HG03565 (cell line): ENCODE results near the gene CD151.

Experiments
- ATAC-seq: cut with Tn5 transposase; IDR thresholded peaks from one replicate; pipeline ENCODE4 v1.9.1; 2021; ENCODE audit warnings: mild to moderate bottlenecking, moderate library complexity; ENCODE audit not compliant: unreplicated experiment

Gene CD151

DNA sequence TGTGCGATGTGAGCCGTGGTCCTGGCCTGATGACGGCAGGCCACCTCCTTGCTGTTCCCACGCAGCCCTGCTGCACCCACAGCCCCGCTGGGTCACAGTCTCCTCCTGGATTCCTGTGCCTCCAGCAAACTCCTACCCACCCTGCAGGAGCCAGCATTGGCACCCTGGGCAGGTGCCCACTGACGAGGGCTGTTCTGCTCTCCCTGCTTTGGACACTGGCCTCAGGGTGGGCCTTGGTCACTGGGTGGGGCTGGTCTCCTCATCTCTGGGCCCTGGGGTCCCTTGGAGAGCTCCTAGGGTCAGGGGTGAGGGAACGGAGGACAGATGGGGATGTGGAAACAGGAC is 22.6 kb downstream of the CD151 start:
- no peak for ATAC-seq

- no peak for ATAC-seq
Observed at GRCh38 chr11:855796-856195, 23.0 kb downstream of the CD151 start.

GRCh38 chr11:856397-856796 is 23.6 kb downstream of the CD151 start:
- no peak for ATAC-seq

- no peak for ATAC-seq
Observed at GRCh38 chr11:858053-858761, 25.5 kb downstream of the CD151 start.

DNA sequence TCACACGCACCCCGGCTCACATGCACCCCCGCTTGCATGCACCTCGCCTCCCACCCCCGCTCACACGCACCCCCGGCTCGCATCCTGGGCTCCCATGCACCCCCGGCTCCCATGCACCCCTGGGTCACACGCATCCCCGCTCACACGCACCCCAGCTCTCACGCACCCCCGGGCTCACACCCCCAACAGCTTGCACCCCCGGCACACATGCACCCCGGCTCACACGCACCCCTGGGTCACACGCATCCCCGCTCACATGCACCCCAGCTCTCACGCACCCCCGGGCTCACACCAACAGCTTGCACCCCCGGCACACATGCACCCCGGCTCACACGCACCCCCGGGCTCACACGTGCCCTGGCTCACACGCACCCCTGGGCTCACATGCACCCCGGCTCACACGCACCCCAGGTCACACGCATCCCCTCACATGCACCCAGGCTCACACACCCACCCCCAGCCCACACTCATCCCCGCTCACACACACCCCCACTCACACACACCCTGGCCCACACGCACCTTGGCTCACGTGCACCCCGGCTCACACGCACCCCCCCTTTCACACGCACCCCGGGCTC is 26.1 kb downstream of the CD151 start:
- no peak for ATAC-seq

- no peak for ATAC-seq
Observed at GRCh38 chr11:859394-860131, 26.8 kb downstream of the CD151 start.

DNA sequence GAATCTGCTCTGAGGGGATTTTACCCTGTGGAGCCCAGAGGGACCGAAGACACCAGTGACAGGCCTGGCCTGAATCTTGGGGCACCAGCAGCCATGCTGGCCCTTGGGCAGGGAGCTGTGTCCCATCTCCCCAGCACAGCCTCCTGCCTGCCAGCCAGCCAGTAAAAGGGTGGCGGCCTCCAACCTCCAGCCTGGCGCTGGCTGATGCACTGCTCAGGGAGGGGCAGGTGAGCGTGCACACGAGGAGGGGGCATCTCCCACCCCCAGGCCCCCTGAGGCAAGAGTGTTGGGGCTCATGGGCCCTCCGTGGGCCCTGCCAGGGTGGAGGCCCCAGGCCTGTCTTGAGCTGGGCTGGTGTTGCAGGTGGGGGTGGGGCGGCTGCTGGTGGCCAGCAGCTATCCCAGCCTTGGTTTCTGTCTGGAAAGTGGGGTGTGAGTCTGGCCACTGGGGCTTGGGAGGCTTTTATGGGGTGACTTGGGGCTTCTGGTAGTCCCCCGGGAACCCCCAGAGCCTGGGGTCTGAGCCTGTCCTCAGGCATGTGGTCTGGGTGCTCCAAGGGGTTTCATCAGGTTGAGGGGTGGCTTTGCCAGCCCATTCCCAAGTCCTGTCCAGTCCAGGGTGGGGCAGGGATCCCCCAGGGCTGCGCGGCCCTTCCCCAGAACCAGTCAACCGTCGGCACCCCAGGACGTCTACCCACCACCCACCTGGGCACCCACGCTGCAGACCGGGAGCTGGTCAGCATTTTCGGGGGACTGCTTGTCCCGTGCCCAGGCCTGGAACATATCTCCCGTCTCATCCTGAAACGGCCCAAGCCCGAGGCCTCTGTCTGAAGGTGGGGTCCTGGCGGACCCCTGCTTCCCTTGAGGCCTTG is 27.7 kb downstream of the CD151 start:
- no peak for ATAC-seq

- ATAC-seq = no peak
Observed at GRCh38 chr11:861105-861479, 28.3 kb downstream of the CD151 start.

DNA sequence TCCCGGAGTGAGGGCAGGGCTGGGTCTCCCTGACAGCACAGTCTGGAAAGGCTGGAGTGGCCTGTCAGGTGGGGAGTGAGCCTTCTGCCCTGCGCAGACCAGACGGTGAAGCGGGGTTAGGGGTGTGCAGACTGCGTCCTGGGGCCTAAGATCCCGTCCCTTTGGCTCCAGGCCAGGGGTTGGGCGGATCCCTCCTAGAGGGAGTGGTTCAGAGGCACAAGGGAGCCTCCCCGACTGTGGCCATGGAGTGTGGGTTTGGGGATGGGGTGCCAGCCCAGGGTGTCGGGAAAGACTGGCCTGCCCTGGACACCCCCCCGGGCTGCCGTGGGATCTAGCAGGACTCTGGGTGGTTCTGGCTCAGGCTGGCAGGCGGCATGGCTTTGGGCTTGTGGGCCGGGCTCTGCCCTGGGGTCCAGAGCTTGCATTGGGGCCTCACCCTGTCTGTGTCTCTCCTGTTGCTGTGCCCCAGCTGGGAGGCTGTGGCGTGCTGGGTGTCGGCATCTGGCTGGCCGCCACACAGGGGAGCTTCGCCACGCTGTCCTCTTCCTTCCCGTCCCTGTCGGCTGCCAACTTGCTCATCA is 29.4 kb downstream of the CD151 start:
- ATAC-seq = no peak

DNA sequence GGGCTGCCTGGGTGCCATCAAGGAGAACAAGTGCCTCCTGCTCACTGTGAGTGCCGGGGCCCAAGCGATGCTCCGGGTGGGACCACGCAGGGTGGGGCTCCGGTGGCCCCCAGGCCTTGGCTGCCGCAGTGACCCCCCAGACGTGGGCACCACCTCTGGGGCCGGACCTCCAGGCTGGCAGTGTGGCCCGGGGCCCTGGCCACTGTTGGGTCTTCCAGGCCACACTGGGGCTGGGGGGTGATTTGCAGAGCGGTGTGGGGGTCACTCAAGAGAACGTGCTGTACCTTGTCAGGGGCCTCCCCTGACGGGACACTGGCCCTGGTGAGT is 29.9 kb downstream of the CD151 start:
- no peak for ATAC-seq

DNA sequence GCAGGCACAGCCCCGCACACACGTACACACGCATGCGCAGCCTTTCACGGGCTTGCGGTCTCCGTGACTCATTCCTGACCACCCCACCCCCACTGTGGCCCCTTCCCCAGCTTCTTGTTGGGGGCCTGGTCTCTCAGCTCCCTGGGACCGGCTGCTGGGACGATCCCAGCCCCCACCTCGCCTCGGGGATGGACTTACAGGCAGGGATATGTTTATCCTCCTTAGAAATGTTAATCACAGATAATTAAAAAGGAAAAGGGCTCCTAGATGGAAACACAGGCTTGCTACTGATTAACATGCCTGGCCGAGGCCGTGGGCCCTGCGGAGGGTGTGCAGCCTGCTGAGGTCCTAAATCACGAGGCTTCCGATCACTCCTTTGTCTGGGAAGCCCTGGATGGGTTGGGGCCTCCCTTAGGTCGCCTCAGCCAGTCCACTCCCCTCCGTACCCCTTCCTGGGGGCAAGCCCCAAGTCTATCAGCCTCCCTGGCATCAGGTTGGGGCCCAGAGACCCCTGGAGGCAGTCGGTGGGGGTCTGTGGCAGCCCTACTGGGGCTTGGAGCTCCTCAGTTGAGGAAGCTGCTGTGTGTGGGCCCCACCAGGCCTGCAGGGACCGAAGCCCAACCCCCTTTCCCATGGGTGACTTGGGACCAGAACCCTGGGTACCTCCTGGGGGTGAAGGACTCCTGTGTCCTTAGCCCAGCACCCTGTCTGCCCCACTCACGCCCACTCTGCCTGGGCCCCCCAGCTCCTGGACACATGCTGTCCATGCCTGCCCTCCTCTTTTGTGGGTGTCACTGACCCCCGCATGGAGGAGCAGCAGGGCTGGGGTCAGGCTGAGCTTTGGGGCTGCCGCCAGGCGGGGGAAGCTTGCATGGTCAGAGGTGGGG is 30.5 kb downstream of the CD151 start:
- ATAC-seq = no peak

DNA sequence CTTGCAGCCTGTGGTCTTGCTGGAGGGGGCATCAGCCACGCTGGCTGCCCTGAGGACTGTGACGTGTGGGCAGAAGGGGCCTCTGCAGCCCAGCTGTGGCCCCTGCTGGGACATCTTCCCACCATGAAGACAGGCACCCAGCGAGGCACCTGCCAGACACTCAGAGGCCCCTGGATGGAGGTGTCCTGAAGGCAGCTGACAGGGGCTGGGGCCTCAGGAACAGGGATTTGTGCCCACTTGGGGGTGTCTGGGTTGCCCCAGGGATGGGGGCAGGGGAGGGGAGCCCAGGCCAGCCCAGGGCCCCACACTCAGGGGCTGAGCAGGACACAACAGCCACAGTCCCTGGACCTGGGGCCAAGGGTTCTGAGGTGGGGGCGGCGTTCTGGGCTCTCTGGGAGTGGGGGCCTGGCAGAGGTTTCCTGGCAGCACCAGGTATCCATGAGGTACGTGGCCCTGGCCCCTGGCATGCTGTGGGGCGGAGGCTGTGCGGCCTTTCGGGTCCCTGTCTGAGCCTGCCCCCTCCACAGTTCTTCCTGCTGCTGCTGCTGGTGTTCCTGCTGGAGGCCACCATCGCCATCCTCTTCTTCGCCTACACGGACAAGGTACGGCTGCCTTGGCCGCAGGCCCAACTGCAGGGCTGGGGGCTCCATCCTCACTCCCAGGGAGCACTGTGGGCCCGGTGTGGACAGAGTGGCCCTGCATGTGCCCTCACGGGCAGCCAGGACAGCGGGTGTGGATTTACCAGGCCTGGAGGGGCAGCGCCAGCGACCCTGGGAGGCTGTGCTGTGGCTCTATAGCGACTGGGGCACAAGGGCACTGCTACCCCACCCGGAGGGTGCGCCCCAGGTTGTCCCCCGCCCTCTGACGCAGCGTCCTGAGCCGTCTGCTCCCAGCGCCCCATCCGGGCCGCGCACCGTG is 31.4 kb downstream of the CD151 start:
- no peak for ATAC-seq

GRCh38 chr11:864898-865297 is 32.1 kb downstream of the CD151 start:
- ATAC-seq = no peak

- no peak for ATAC-seq
Observed at GRCh38 chr11:865462-866430, 33.0 kb downstream of the CD151 start.

- ATAC-seq = no peak
Observed at GRCh38 chr11:866481-866880, 33.7 kb downstream of the CD151 start.

- ATAC-seq = no peak
Observed at GRCh38 chr11:867856-868358, 35.2 kb downstream of the CD151 start.

- no peak for ATAC-seq
Observed at GRCh38 chr11:868394-868793, 35.6 kb downstream of the CD151 start.

DNA sequence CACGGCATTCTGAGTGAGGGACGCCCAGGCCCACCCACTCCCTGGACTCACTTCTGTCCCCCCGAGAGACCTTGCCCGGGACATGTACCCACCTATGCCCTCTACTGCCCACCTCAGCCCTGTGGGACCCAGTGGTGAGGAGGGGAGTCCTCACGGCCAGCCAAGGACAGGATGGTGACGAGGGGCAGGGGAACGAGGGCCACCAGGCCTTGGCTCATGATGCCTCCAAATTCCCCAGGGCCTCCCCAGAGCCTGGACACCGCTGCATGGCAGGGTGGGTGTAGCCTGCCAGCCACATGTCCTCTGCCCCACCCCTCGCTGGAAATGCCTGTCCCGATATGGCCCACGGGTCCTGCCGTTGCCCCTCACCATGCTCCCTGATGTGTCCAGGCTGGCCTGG is 36.0 kb downstream of the CD151 start:
- no peak for ATAC-seq
